Sigmoid colon (tissue), 7 donors: ENCODE data around the gene TBCD. TPM values are rescaled to one million over a fixed set of nuclear protein-coding genes. Genes with fewer than 3 reads are reported as not detected.

ENCODE experiments used
- DNase-seq: peaks from one replicate; pipeline ENCODE4 v3.0.0-alpha.2; 2019
- H3K27ac ChIP-seq, 4 donors: fragments of 200-600 bp; sonication (generic); one replicate each; pipeline ENCODE4 v1.5.1; 2016 to 2019; ENCODE audit warnings: mild to moderate bottlenecking in 1 of 4
- H3K27me3 ChIP-seq, 3 donors: fragments of 200-600 bp; sonication (generic); one replicate each; pipeline ENCODE4 v1.5.1; 2019; ENCODE audit warnings: mild to moderate bottlenecking in 1 of 3
- H3K36me3 ChIP-seq, 4 donors: fragments of 200-600 bp; sonication (generic); one replicate each; pipeline ENCODE4 v1.5.1; 2016 to 2019
- H3K4me1 ChIP-seq, 4 donors: fragments of 200-600 bp; sonication (generic); one replicate each; pipeline ENCODE4 v1.5.1; 2017 to 2019
- H3K4me3 ChIP-seq, 4 donors: fragments of 200-600 bp; sonication (generic); one replicate each; pipeline ENCODE4 v1.5.1; 2017 to 2019; ENCODE audit warnings: mild to moderate bottlenecking in 2 of 4, moderate library complexity in 1 of 4
- H3K9me3 ChIP-seq, 4 donors: fragments of 200-600 bp in 3 of 4; sonication (generic) in 3 of 4; one replicate each; pipeline versions ENCODE4 v1.5.1 to v1.6.1; 2013 to 2019
- EP300 ChIP-seq, 4 donors: sonication (generic); formaldehyde crosslinking; IDR thresholded peaks; one replicate each; pipeline ENCODE4 v1.6.1; 2017; ENCODE audit warnings: antibody characterized with exemption in 4 of 4
- POLR2A ChIP-seq, 2 donors: fragments of 450-650 bp; IDR thresholded peaks; one replicate each; pipeline ENCODE4 v1.6.1; 2016; ENCODE audit warnings: antibody characterized with exemption in 2 of 2, mild to moderate bottlenecking in 2 of 2, moderate library complexity in 2 of 2
- POLR2AphosphoS5 ChIP-seq, 4 donors: sonication (generic); formaldehyde crosslinking; IDR thresholded peaks; one replicate each; pipeline ENCODE4 v1.6.1; 2017; ENCODE audit warnings: antibody characterized with exemption in 4 of 4
- WGBS, 2 donors: extraction: QIAGEN DNeasy Blood & Tissue Kit; methylation state at CpG; one replicate each; pipeline ENCODE4 v1.1.7; 2013; 5-methylcytosine and 5-hydroxymethylcytosine counted together
- intact Hi-C: fragments of 100-400 bp; cut with DNase I; formaldehyde crosslinking; loops from one replicate; pipeline ENCODE4 v1.15.1; 2023
- polyA plus RNA-seq, 3 donors: library from polyadenylated mRNA; stranded (reverse); fragments of 200-250 nt; gene quantifications; one replicate each; pipeline ENCODE4 v1.2.3, GENCODE V29; 2013
- total RNA-seq, 4 donors: library from RNA; depleted of rRNA; stranded (reverse); fragments of >200 nt; gene quantifications; one replicate each; pipeline ENCODE4 v1.1.0, GENCODE V29; 2016
- TF ChIP-seq, protein P1 (sequence below), 4 experiments: fragments of 450-650 bp in 3 of 4; fragments of 200-600 bp in 1 of 4; IDR thresholded peaks; one replicate each; pipeline ENCODE4 v1.5.1; 2016 to 2019; ENCODE audit warnings: antibody characterized with exemption in 4 of 4, mild to moderate bottlenecking in 3 of 4, moderate library complexity in 2 of 4
- donor health status: healthy with polysubstance abuse.
- donor health status: Bipolar disorder and iron deficiency.
- donor health status: healthy.

Gene TBCD
- total and polyA plus RNA-seq, 7 donors, result 11.1 to 77.4 (median 34.2) TPM

- intact Hi-C loops, result no loop called here
- peaks cover 10 to 17% (median 15%) of the 10 kb centered on the region in 4 donors for H3K9me3 ChIP-seq
- peak; percentile 50 for DNase-seq
- H3K4me1 ChIP-seq, result no peaks in the 10 kb centered on the region
- H3K36me3 ChIP-seq, result peaks cover 25 to 85% (median 57%) of the 10 kb centered on the region in 4 donors
- H3K27me3 ChIP-seq, result no peaks in the 10 kb centered on the region
- no peak overlapping the region for H3K27ac ChIP-seq
- TF ChIP-seq, protein P1, sequence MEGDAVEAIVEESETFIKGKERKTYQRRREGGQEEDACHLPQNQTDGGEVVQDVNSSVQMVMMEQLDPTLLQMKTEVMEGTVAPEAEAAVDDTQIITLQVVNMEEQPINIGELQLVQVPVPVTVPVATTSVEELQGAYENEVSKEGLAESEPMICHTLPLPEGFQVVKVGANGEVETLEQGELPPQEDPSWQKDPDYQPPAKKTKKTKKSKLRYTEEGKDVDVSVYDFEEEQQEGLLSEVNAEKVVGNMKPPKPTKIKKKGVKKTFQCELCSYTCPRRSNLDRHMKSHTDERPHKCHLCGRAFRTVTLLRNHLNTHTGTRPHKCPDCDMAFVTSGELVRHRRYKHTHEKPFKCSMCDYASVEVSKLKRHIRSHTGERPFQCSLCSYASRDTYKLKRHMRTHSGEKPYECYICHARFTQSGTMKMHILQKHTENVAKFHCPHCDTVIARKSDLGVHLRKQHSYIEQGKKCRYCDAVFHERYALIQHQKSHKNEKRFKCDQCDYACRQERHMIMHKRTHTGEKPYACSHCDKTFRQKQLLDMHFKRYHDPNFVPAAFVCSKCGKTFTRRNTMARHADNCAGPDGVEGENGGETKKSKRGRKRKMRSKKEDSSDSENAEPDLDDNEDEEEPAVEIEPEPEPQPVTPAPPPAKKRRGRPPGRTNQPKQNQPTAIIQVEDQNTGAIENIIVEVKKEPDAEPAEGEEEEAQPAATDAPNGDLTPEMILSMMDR (IDR thresholded peaks at IDR 0.05), result no peak
- TF ChIP-seq POLR2AphosphoS5 (IDR thresholded peaks at IDR 0.05), result no peak
- no peak for TF ChIP-seq EP300 (IDR thresholded peaks at IDR 0.05)
- TF ChIP-seq POLR2A (IDR thresholded peaks at IDR 0.05), result no peak
- no peak overlapping the region for H3K4me3 ChIP-seq
- WGBS, 2 donors, result 92 to 93% methylated on average over 18 of the region's 18 CpGs
Measured at GRCh38 chr17:82942166-82943130, 190.6 kb downstream of the TBCD start.

GRCh38 chr17:82943339-82943738 lies 191.5 kb downstream of the TBCD start:
- Histone ChIP-seq H3K4me1 (no peaks in the 10 kb centered on the region), H3K36me3 (peaks cover 25 to 76% (median 49%) of the 10 kb centered on the region in 4 donors)
- WGBS, 2 donors, result 96 to 97% methylated on average over 7 of the region's 7 CpGs

GRCh38 chr17:82943751-82944150 lies 191.9 kb downstream of the TBCD start:
- 91 to 98% methylated on average over 8 of the region's 8 CpGs for WGBS, 2 donors
- no peaks in the 10 kb centered on the region for H3K27me3 ChIP-seq
- peaks cover 10 to 17% (median 15%) of the 10 kb centered on the region in 4 donors for H3K9me3 ChIP-seq
- no peak overlapping the region for H3K4me3 ChIP-seq
- intact Hi-C loops, result no loop called here
- TF ChIP-seq, protein P1 (IDR thresholded peaks at IDR 0.05), result no peak
- TF ChIP-seq POLR2AphosphoS5 (IDR thresholded peaks at IDR 0.05) (no peak), EP300 (IDR thresholded peaks at IDR 0.05) (no peak), POLR2A (IDR thresholded peaks at IDR 0.05) (no peak)
- H3K4me1 ChIP-seq, result no peaks in the 10 kb centered on the region
- no peak overlapping the region for H3K27ac ChIP-seq
- peak; percentile 52 for DNase-seq
- peaks cover 25 to 72% (median 48%) of the 10 kb centered on the region in 4 donors for H3K36me3 ChIP-seq

More at GRCh38 chr17:82943339-82943738, 191.5 kb downstream of the TBCD start:
- peaks cover 10 to 17% (median 15%) of the 10 kb centered on the region in 4 donors for H3K9me3 ChIP-seq
- intact Hi-C loops, result no loop called here
- H3K4me3 ChIP-seq, result no peak overlapping the region
- TF ChIP-seq, protein P1 (IDR thresholded peaks at IDR 0.05), result no peak
- no peak for TF ChIP-seq EP300 (IDR thresholded peaks at IDR 0.05)
- TF ChIP-seq POLR2AphosphoS5 (IDR thresholded peaks at IDR 0.05), result no peak
- TF ChIP-seq POLR2A (IDR thresholded peaks at IDR 0.05), result no peak
- no peak overlapping the region for H3K27ac ChIP-seq
- H3K27me3 ChIP-seq, result no peaks in the 10 kb centered on the region
- peak; percentile 33 for DNase-seq

- H3K36me3 ChIP-seq, result peaks cover 25 to 59% (median 42%) of the 10 kb centered on the region in 4 donors
- intact Hi-C loops, result no loop called here
- TF ChIP-seq, protein P1 (IDR thresholded peaks at IDR 0.05), result no peak
- TF ChIP-seq POLR2AphosphoS5 (IDR thresholded peaks at IDR 0.05), result no peak
- no peak for TF ChIP-seq POLR2A (IDR thresholded peaks at IDR 0.05)
- TF ChIP-seq EP300 (IDR thresholded peaks at IDR 0.05), result no peak
Measured at GRCh38 chr17:82944990-82945389, 193.1 kb downstream of the TBCD start.

More at GRCh38 chr17:82944990-82945389, 193.1 kb downstream of the TBCD start:
- Histone ChIP-seq H3K4me3 (no peak overlapping the region), H3K4me1 (no peaks in the 10 kb centered on the region), H3K9me3 (peaks cover 10 to 17% (median 15%) of the 10 kb centered on the region in 4 donors), H3K27me3 (no peaks in the 10 kb centered on the region), H3K27ac (no peak overlapping the region)
- DNase-seq, result no peak
